NCI-H187 (cell line): ENCODE results near the gene SLC38A11.
"Not testable (repeated sequence)": the region's sequence is repeated elsewhere in the genome, so short reads cannot be mapped to it uniquely, and the experiment has no call there.

ENCODE experiments used
- DNase-seq, 2 experiments: peaks; one replicate each; lab custom pipeline; 2025; lab: John Stamatoyannopoulos, UW

The SLC38A11 gene

GRCh38 chr2:164954954-164955701 is at the start of gene SLC38A11:
Gene SLC38A11, minus strand, starts transcription at chr2:164955525. Its CDS starts 278 bp downstream, at chr2:164955247.
- DNase-seq = no peak

GRCh38 chr2:165003443-165004130 is 48.3 kb upstream of the SLC38A11 start:
- DNase-seq = no peak

GRCh38 chr2:165002638-165003037 is 47.3 kb upstream of the SLC38A11 start:
- no peak for DNase-seq

- not testable (repeated sequence) for DNase-seq
Measured at GRCh38 chr2:164994664-164995299, 39.5 kb upstream of the SLC38A11 start.

- DNase-seq = no peak
Measured at GRCh38 chr2:164993287-164994016, 38.1 kb upstream of the SLC38A11 start.

- peak in 1 of 2 experiments; percentile 22 for DNase-seq
Measured at GRCh38 chr2:164992818-164993217, 37.5 kb upstream of the SLC38A11 start.

GRCh38 chr2:164992093-164992454 is 36.7 kb upstream of the SLC38A11 start:
- not testable (repeated sequence) for DNase-seq

GRCh38 chr2:164991361-164992092 is 36.2 kb upstream of the SLC38A11 start:
- DNase-seq = not testable (repeated sequence)

GRCh38 chr2:164990953-164991352 is 35.6 kb upstream of the SLC38A11 start:
- not testable (repeated sequence) for DNase-seq

GRCh38 chr2:164988805-164989204 is 33.5 kb upstream of the SLC38A11 start:
- not testable (repeated sequence) for DNase-seq

GRCh38 chr2:164986027-164986426 is 30.7 kb upstream of the SLC38A11 start:
- not testable (repeated sequence) for DNase-seq

GRCh38 chr2:164984428-164984827 is 29.1 kb upstream of the SLC38A11 start:
- no peak for DNase-seq

GRCh38 chr2:164981217-164981990 is 26.1 kb upstream of the SLC38A11 start:
- no peak for DNase-seq

GRCh38 chr2:164980688-164981087 is 25.4 kb upstream of the SLC38A11 start:
- not testable (repeated sequence) for DNase-seq

GRCh38 chr2:164979113-164979512 is 23.8 kb upstream of the SLC38A11 start:
- no peak for DNase-seq

GRCh38 chr2:164976875-164977470 is 21.6 kb upstream of the SLC38A11 start:
- DNase-seq = not testable (repeated sequence)

- DNase-seq = no peak
Measured at GRCh38 chr2:164976301-164976700, 21.0 kb upstream of the SLC38A11 start.

GRCh38 chr2:164975891-164976290 is 20.6 kb upstream of the SLC38A11 start:
- no peak for DNase-seq

- no peak for DNase-seq
Measured at GRCh38 chr2:164974221-164974620, 18.9 kb upstream of the SLC38A11 start.

GRCh38 chr2:164972216-164972615 is 16.9 kb upstream of the SLC38A11 start:
- no peak for DNase-seq
